ENCODE data around the gene TMEM97. TPM values are rescaled to one million over a fixed set of nuclear protein-coding genes. Genes with fewer than 3 reads are reported as not detected.

The TMEM97 gene
- total RNA-seq, 2 experiments from 2014 or later: 25.1 to 26.0 TPM

- intact Hi-C loops (cut with micrococcal nuclease): loop anchor here (5.0 kb wide), 1 partner anchor 177 kb away; no protein-coding TSS in a partner anchor
- Mint-ChIP-seq H3K4me1 (ENCODE audit: low read depth) (peaks cover 21% of the 10 kb centered on the region), H3K27me3 (ENCODE audit: low read depth) (no peaks in the 10 kb centered on the region), H3K9me3 (no peaks in the 10 kb centered on the region), H3K27ac (peak within 1 kb of the TSS; percentile 31), H3K4me3 (peak within 1 kb of the TSS; percentile 89), H3K36me3 (ENCODE audit: low read depth) (peaks cover 9% of the 10 kb centered on the region)
- CTCF ChIA-PET: no interaction called here
- no peak for DNase-seq
These were observed 51.2 kb downstream of the TMEM97 start, which contains the start of gene VTN for GRCh38 chr17:28370035-28370743. Gene VTN, minus strand, starts transcription at chr17:28370307. Its CDS starts 104 bp downstream, at chr17:28370203.

DNA sequence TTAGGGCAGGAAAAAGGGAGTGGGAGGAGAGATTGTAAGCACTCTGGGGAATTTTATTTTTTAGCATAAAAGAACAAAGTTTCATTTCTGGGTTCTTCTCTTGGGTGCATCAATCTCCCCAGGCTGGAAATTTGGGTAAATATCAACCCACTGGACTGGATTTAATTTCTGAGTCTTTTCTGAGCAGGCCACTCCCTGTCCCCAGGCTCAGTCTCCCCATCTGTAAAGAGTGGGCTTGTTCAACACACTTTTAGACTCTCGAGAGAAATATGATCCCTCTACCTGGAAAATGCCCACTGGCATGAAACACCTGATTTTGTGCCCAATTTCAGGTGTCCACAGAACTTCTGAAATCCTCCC is 51.7 kb downstream of the TMEM97 start:
- DNase-seq: no peak
- Mint-ChIP-seq H3K27me3 (ENCODE audit: low read depth) (no peaks in the 10 kb centered on the region), H3K36me3 (ENCODE audit: low read depth) (peaks cover 9% of the 10 kb centered on the region), H3K27ac (peak overlapping the region; percentile 31), H3K4me3 (peak overlapping the region; percentile 89), H3K4me1 (ENCODE audit: low read depth) (peaks cover 21% of the 10 kb centered on the region), H3K9me3 (no peaks in the 10 kb centered on the region)
- intact Hi-C loops (cut with micrococcal nuclease): loop anchor here (1.0 to 5.0 kb wide), 4 partner anchors 13 to 177 kb away; partner anchors contain the start of genes IFT20, POLDIP2 and TNFAIP1
- CTCF ChIA-PET: no interaction called here

DNA sequence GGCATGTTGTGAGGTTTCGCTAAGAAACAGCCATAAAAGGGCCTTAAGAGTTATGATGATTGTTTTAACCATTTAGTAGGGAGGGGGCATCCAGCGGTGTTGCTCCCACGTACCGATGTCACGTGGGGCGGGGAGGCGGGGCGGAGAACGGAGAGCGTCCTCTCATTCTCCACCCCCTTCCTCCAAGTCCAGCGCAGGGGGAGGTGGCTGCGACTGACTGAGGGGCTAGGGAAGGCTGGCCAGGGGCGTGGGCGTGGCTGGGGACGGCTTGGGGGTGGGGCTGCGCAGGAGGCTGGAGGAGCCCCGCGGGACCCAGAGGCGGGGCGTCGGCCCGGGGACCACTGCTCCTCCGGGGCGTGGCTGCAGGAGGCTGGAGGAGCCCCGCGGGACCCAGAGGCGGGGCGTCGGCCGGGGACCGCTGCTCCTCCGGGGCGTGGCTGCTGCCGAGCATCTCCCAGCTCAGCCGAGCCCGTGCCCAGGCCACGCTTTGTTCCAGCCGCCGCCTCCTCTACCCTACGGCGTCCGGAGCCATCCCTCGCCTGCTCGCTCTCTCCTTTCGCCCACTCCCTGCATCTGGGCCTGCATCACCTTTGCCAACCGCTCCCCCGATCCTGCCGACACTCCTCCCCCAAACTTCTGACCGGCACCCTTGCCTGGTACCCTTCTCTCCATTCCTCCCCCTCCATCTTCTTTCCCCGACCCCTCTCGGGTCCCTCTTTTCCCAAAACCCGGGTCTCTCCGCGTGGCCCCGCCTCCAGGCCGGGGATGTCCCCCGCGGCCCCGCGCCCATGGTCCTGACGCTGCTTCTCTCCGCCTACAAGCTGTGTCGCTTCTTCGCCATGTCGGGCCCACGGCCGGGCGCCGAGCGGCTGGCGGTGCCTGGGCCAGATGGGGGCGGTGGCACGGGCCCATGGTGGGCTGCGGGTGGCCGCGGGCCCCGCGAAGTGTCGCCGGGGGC is 52.5 kb downstream of the TMEM97 start, which contains the start of gene SARM1:
SARM1 (plus strand) TSS at position 450 of the 958 bp plus-strand sequence; CDS start at position 789, 339 bp downstream.
- intact Hi-C loops (cut with micrococcal nuclease): loop anchor here (1.0 to 5.0 kb wide), 5 partner anchors 13 to 176 kb away; partner anchors contain the start of genes IFT20, POLDIP2, TMEM97 and TNFAIP1
- no peaks in the 10 kb centered on the region for H3K9me3 Mint-ChIP-seq
- H3K36me3 Mint-ChIP-seq (ENCODE audit: low read depth): peaks cover 8% of the 10 kb centered on the region
- DNase-seq: peak; percentile 85
- H3K27me3 Mint-ChIP-seq (ENCODE audit: low read depth): no peaks in the 10 kb centered on the region
- H3K27ac Mint-ChIP-seq: peak within 1 kb of the TSS; percentile 47
- H3K4me3 Mint-ChIP-seq: peak within 1 kb of the TSS; percentile 89
- CTCF ChIA-PET: interaction anchor here (1.1 kb wide), 1 partner anchor 45 kb away, joined by 3 read pairs; no protein-coding TSS in a partner anchor
- peaks cover 21% of the 10 kb centered on the region for H3K4me1 Mint-ChIP-seq (ENCODE audit: low read depth)

DNA sequence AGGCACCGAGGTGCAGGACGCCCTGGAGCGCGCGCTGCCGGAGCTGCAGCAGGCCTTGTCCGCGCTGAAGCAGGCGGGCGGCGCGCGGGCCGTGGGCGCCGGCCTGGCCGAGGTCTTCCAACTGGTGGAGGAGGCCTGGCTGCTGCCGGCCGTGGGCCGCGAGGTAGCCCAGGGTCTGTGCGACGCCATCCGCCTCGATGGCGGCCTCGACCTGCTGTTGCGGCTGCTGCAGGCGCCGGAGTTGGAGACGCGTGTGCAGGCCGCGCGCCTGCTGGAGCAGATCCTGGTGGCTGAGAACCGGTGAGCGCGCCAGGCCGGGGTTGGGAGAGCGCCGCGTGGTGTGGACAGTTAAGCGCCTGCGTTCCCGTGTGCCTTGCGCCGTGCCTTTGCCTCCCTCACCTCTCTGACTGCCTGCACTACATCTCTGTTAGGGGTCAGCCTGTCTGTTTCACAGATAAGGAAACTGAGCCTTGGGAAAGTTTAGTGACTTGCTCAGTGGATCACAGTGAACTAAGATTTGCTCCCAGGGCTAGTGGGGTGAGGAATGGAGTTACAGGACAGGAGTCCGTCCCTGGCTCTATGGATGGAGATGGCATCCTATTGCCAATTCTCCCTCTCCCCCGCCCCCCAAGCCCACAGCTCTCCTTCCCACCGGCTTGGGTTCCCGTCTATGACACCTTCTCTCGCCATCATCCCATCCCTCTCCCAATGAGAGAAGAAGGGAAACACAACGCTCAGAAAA is 53.4 kb downstream of the TMEM97 start:
- intact Hi-C loops (cut with micrococcal nuclease): loop anchor here (1.0 to 5.0 kb wide), 2 partner anchors 53 to 175 kb away; partner anchors contain the start of gene TMEM97
- Mint-ChIP-seq H3K36me3 (ENCODE audit: low read depth) (peaks cover 6% of the 10 kb centered on the region), H3K27me3 (ENCODE audit: low read depth) (no peaks in the 10 kb centered on the region), H3K4me3 (peak overlapping the region; percentile 79), H3K4me1 (ENCODE audit: low read depth) (peaks cover 21% of the 10 kb centered on the region), H3K9me3 (no peaks in the 10 kb centered on the region), H3K27ac (no peak overlapping the region)
- CTCF ChIA-PET: interaction anchor here (1.1 to 1.3 kb wide), 2 partner anchors 9 to 44 kb away, joined by 3 to 6 read pairs; no protein-coding TSS in a partner anchor
- peak; percentile 34 for DNase-seq

DNA sequence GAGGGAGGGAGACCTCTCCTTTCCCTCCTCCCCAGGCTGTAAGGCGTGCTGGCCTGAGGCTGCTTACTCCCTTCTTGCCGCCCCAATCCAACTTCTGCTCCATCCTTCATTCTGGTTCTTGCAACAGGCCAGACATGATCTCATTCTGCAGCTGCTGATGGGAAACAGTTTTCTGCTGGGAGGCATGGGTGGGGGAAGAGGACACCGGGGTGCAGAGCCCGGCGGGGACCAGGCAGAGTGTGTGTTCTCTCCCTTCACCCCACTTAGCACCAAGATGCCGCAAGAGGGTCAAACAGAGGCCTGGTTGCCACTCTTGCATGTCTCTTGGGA is 53.9 kb downstream of the TMEM97 start:
- Mint-ChIP-seq H3K4me1 (ENCODE audit: low read depth) (peaks cover 21% of the 10 kb centered on the region), H3K9me3 (no peaks in the 10 kb centered on the region), H3K4me3 (peak overlapping the region; percentile 79), H3K27ac (no peak overlapping the region), H3K27me3 (ENCODE audit: low read depth) (no peaks in the 10 kb centered on the region), H3K36me3 (ENCODE audit: low read depth) (peaks cover 6% of the 10 kb centered on the region)
- intact Hi-C loops (cut with micrococcal nuclease): loop anchor here (1.0 to 5.0 kb wide), 2 partner anchors 54 to 174 kb away; partner anchors contain the start of gene TMEM97
- DNase-seq: no peak
- CTCF ChIA-PET: interaction anchor here (1.3 to 2.0 kb wide), 2 partner anchors 9 to 44 kb away, joined by 6 to 7 read pairs; no protein-coding TSS in a partner anchor

Small RNA genes within 50 kb of the gene (microRNA-seq; reads per million reads assigned to microRNA genes)
- 1.6 reads per million for gene MIR4723 (ENCODE audit: borderline microRNAs expressed, borderline replicate concordance)

Other genes starting within 250 kb of the TMEM97 start
- gene IFT20, start 16.3 kb downstream of the TMEM97 start, total RNA-seq: 10 to 100 TPM; 17.9 to 18.1 TPM
- 10 to 100 TPM; 18.6 to 18.7 TPM for gene TNFAIP1, start 16.6 kb downstream of the TMEM97 start, total RNA-seq
- gene POLDIP2, start 38.3 kb downstream of the TMEM97 start, total RNA-seq: 10 to 100 TPM; 74.6 to 76.5 TPM
- not detected for gene SEBOX, start 46.0 kb downstream of the TMEM97 start, total RNA-seq
- not detected for gene VTN, start 51.1 kb downstream of the TMEM97 start, total RNA-seq
- gene SARM1, start 52.5 kb downstream of the TMEM97 start, total RNA-seq: 10 to 100 TPM; 11.7 to 12.3 TPM
- 1 to 10 TPM; 1.8 to 2.4 TPM for gene SLC46A1, start 87.0 kb downstream of the TMEM97 start, total RNA-seq
- gene SLC13A2, start 154.4 kb downstream of the TMEM97 start, total RNA-seq: not detected
- gene FOXN1, start 187.1 kb downstream of the TMEM97 start, total RNA-seq: not detected
- gene UNC119, start 233.4 kb downstream of the TMEM97 start, total RNA-seq: 10 to 100 TPM; 48.6 to 50.3 TPM

Measured in activated naive CD4-positive, alpha-beta T cell treated with anti-CD3 and anti-CD28 coated beads for 36 hours (primary cell).